ENCODE data around the gene PIGQ.

DNA sequence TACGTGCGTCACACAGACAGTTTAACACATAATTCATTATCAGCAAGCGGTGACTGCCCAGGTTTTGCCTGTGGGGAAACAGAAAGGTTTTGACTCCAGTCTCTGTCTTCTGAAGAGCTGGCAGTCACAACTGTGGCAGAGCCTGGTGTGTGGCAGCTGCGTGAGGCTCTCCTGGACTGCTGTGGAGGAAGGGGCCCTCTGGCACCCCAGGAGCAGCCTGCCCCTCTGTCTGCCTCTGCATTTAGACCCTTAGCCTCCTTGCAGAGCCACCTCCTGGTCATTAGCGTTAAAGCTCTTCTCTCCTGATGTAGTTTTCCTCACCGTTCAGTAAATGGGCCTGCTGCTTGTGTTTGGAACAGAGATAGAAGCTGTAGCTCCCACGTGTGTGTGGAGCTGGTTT is 31.0 kb downstream of the PIGQ start:
- TF ChIP-seq, protein P1, sequence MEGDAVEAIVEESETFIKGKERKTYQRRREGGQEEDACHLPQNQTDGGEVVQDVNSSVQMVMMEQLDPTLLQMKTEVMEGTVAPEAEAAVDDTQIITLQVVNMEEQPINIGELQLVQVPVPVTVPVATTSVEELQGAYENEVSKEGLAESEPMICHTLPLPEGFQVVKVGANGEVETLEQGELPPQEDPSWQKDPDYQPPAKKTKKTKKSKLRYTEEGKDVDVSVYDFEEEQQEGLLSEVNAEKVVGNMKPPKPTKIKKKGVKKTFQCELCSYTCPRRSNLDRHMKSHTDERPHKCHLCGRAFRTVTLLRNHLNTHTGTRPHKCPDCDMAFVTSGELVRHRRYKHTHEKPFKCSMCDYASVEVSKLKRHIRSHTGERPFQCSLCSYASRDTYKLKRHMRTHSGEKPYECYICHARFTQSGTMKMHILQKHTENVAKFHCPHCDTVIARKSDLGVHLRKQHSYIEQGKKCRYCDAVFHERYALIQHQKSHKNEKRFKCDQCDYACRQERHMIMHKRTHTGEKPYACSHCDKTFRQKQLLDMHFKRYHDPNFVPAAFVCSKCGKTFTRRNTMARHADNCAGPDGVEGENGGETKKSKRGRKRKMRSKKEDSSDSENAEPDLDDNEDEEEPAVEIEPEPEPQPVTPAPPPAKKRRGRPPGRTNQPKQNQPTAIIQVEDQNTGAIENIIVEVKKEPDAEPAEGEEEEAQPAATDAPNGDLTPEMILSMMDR (conservative IDR thresholded peaks at IDR 0.05; ENCODE audit: low read depth, low read length): no peak
- no peak for TF ChIP-seq MAFK (IDR thresholded peaks at IDR 0.05; ENCODE audit: low read depth, low read length)
- TF ChIP-seq CHD1 (IDR thresholded peaks at IDR 0.05; ENCODE audit: low read depth, low read length): no peak
- no peak for TF ChIP-seq POLR2A (IDR thresholded peaks at IDR 0.05; ENCODE audit: low read depth, low read length)
- TF ChIP-seq, protein P2, sequence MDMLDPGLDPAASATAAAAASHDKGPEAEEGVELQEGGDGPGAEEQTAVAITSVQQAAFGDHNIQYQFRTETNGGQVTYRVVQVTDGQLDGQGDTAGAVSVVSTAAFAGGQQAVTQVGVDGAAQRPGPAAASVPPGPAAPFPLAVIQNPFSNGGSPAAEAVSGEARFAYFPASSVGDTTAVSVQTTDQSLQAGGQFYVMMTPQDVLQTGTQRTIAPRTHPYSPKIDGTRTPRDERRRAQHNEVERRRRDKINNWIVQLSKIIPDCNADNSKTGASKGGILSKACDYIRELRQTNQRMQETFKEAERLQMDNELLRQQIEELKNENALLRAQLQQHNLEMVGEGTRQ (IDR thresholded peaks at IDR 0.05; ENCODE audit: low read depth, low read length): no peak

All from IMR-90 (cell line).